CD14-positive monocyte (primary cell): Measurements from ENCODE around the gene TEFM. TPM values are rescaled to one million over a fixed set of nuclear protein-coding genes. Genes with fewer than 3 reads are reported as not detected.

Source experiments
- DNase-seq, 3 donors: peaks; one replicate each; pipeline ENCODE4 v3.0.0-alpha.2; 2011 to 2022
- H2AFZ ChIP-seq: 2 replicates; pipeline ENCODE4 v1.6.0; 2012; ENCODE audit warnings: mild to moderate bottlenecking, low read depth, low read length, inconsistent platforms; ENCODE audit not compliant: insufficient read depth, poor library complexity, severe bottlenecking
- H3K27ac ChIP-seq, 2 donors: 1 replicate in 1 of 2; 2 replicates in 1 of 2; pipeline ENCODE4 v1.5.1; 2012 to 2013; ENCODE audit warnings: low read length in 2 of 2, control low read depth in 1 of 2, inconsistent platforms in 1 of 2, low read depth in 1 of 2, mild to moderate bottlenecking in 1 of 2
- H3K27me3 ChIP-seq, 2 donors: one replicate each; pipeline versions ENCODE4 v1.6.0 to v1.6.1; 2011 to 2013; ENCODE audit warnings: low read length in 2 of 2; ENCODE audit not compliant: control insufficient read depth in 2 of 2, insufficient read depth in 2 of 2
- H3K36me3 ChIP-seq, 2 donors: replicated peaks in 1 of 2; 1 replicate in 1 of 2; 2 replicates in 1 of 2; pipeline versions ENCODE4 v1.5.1 to v1.6.1; 2012 to 2013; ENCODE audit warnings: low read length in 2 of 2, control low read depth in 1 of 2, inconsistent platforms in 1 of 2, mild to moderate bottlenecking in 1 of 2; ENCODE audit not compliant: insufficient read depth in 2 of 2, control insufficient read depth in 1 of 2
- H3K4me1 ChIP-seq, 2 donors: 1 replicate in 1 of 2; 2 replicates in 1 of 2; pipeline versions ENCODE4 v1.5.1 to v1.6.1; 2012 to 2013; ENCODE audit warnings: low read length in 2 of 2, control low read depth in 1 of 2, inconsistent platforms in 1 of 2, mild to moderate bottlenecking in 1 of 2, moderate library complexity in 1 of 2; ENCODE audit not compliant: insufficient read depth in 2 of 2, control insufficient read depth in 1 of 2
- H3K4me2 ChIP-seq: replicated peaks from 2 replicates; pipeline ENCODE3; 2012; ENCODE audit warnings: low read length, moderate library complexity, mild to moderate bottlenecking; ENCODE audit not compliant: poor library complexity, severe bottlenecking; ENCODE audit errors: extremely low read depth
- H3K4me3 ChIP-seq, 3 experiments: fragments of 200-600 bp in 1 of 3; sonication (generic) in 1 of 3; replicated peaks in 1 of 3; 1 replicate in 2 of 3; 2 replicates in 1 of 3; pipeline ENCODE4 v1.5.1; 2011 to 2013; ENCODE audit warnings: low read length in 3 of 3, mild to moderate bottlenecking in 3 of 3, control low read depth in 2 of 3, low read depth in 2 of 3, inconsistent platforms in 1 of 3, moderate library complexity in 1 of 3
- H3K79me2 ChIP-seq: 2 replicates; pipeline ENCODE4 v1.6.0; 2012; ENCODE audit warnings: mild to moderate bottlenecking, control low read depth, inconsistent platforms, low read length, moderate library complexity; ENCODE audit not compliant: insufficient read depth
- H3K9ac ChIP-seq: 2 replicates; pipeline ENCODE4 v1.6.0; 2017; ENCODE audit warnings: low read length, mild to moderate bottlenecking; ENCODE audit not compliant: insufficient read depth, poor library complexity, severe bottlenecking
- H3K9me3 ChIP-seq, 2 donors: replicated peaks in 1 of 2; 1 replicate in 1 of 2; 2 replicates in 1 of 2; pipeline versions ENCODE4 v1.5.1 to v1.6.1; 2012 to 2013; ENCODE audit warnings: low read length in 2 of 2, control low read depth in 1 of 2; ENCODE audit not compliant: control insufficient read depth in 1 of 2, insufficient read depth in 1 of 2
- H4K20me1 ChIP-seq: 2 replicates; pipeline ENCODE4 v1.6.0; 2012; ENCODE audit warnings: mild to moderate bottlenecking, low read length, control low read depth, moderate library complexity; ENCODE audit not compliant: insufficient read depth
- H3K27ac Mint-ChIP-seq, 7 donors: one replicate each; pipeline ENCODE4 v1.8.0; 2020; ENCODE audit warnings: mild to moderate bottlenecking in 7 of 7, mixed read lengths in 7 of 7, moderate library complexity in 6 of 7, inconsistent platforms in 2 of 7
- H3K27me3 Mint-ChIP-seq, 3 donors: one replicate each; pipeline ENCODE4 v1.8.0; 2021 to 2022; ENCODE audit warnings: low read depth in 3 of 3, mild to moderate bottlenecking in 3 of 3, mixed read lengths in 3 of 3, moderate library complexity in 3 of 3, inconsistent platforms in 1 of 3
- H3K36me3 Mint-ChIP-seq, 2 donors: one replicate each; pipeline ENCODE4 v1.8.0; 2020; ENCODE audit warnings: mixed read lengths in 2 of 2, inconsistent platforms in 1 of 2, mild to moderate bottlenecking in 1 of 2
- H3K4me1 Mint-ChIP-seq: one replicate; pipeline ENCODE4 v1.8.0; 2020; ENCODE audit warnings: mild to moderate bottlenecking, mixed read lengths
- H3K4me3 Mint-ChIP-seq, 2 donors: one replicate each; pipeline ENCODE4 v1.8.0; 2020; ENCODE audit warnings: mild to moderate bottlenecking in 2 of 2, mixed read lengths in 2 of 2, moderate library complexity in 1 of 2
- H3K9me3 Mint-ChIP-seq, 7 donors: one replicate each; pipeline ENCODE4 v1.8.0; 2020 to 2022; ENCODE audit warnings: mixed read lengths in 7 of 7, mild to moderate bottlenecking in 6 of 7, moderate library complexity in 6 of 7, inconsistent platforms in 2 of 7
- WGBS: methylation state at CpG from one replicate; pipeline ENCODE4 v1.1.5; 2013; ENCODE audit warnings: missing lambda C conversion rate; ENCODE audit not compliant: insufficient coverage; 5-methylcytosine and 5-hydroxymethylcytosine counted together
- intact Hi-C, 2 donors: fragments of 100-400 bp; cut with micrococcal nuclease; formaldehyde crosslinking; loops; one replicate each; pipeline versions ENCODE4 v1.15.0 to v1.15.1; 2023
- polyA plus RNA-seq, 3 donors: library from polyadenylated mRNA; depleted of rRNA in 1 of 3; unstranded in 2 of 3; stranded (reverse) in 1 of 3; fragments of 300-500 nt in 2 of 3; fragments of >200 nt in 1 of 3; fragmentation: Illumina TruSeq in 2 of 3; gene quantifications; 1 replicate in 2 of 3; 2 replicates in 1 of 3; pipeline ENCODE4 v1.2.3, GENCODE V29; 2012 to 2021
- TF ChIP-seq, protein P1 (sequence below): fragments of 200-600 bp; IDR thresholded peaks from one replicate; pipeline ENCODE4 v1.8.0; 2022; ENCODE audit warnings: antibody characterized with exemption, mild to moderate bottlenecking

Gene TEFM
- polyA plus RNA-seq, 3 donors = 6.5 to 14.6 (median 10.0) TPM

DNA sequence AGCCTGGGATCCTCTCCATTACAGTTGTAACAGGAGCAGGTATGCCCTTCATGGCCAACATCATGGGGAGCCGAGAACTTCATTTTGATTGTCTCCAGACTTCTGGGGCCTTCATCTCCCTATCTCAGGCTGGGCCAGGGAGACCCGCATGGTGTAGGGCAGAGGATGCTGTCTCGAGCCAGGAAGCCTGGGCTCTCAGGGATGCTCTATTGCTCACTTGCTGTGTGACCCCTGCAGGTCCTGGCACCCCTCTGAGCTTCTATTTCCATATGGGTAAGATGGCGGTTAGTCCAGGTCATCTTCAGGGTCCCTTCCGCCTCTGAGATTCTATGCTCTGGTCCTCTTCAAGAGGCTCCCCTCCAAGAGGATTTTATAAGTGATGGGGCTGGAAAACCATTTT lies 44.2 kb upstream of the TEFM start:
- DNase-seq = no peak
- peaks cover 0 to 3% (median 0%) of the 10 kb centered on the region in 7 donors for H3K9me3 Mint-ChIP-seq
- Histone ChIP-seq H3K9me3 (no peaks in the 10 kb centered on the region), H3K27me3 (no peaks in the 10 kb centered on the region), H3K4me2 (peak overlapping the region; percentile 4), H3K4me3 (peak overlapping the region in 1 of 3 experiments; percentile 18), H3K36me3 (peaks cover 30 to 39% of the 10 kb centered on the region in 2 donors), H4K20me1 (no peaks in the 10 kb centered on the region), H3K4me1 (peaks cover 67% of the 10 kb centered on the region in 2 donors), H3K27ac (peak overlapping the region; percentile 78 to 80), H3K79me2 (peaks cover 15% of the 10 kb centered on the region), H3K9ac (peak overlapping the region; percentile 30), H2AFZ (no peak overlapping the region)
- peak overlapping the region; percentile 80 to 99 (median 90) for H3K27ac Mint-ChIP-seq
- intact Hi-C loops = loop anchor here in 1 of 2 donors (5.0 to 10.0 kb wide), 3 partner anchors 102 to 542 kb away; partner anchors contain the start of gene EVI2B
- WGBS = 85% methylated on average over 2 of the region's 5 CpGs
- peaks cover 0 to 6% (median 2%) of the 10 kb centered on the region in 3 donors for H3K27me3 Mint-ChIP-seq
- peaks cover 55 to 73% of the 10 kb centered on the region in 2 donors for H3K36me3 Mint-ChIP-seq
- H3K4me3 Mint-ChIP-seq = peak overlapping the region in 1 of 2 donors; percentile 48
- TF ChIP-seq, protein P1, sequence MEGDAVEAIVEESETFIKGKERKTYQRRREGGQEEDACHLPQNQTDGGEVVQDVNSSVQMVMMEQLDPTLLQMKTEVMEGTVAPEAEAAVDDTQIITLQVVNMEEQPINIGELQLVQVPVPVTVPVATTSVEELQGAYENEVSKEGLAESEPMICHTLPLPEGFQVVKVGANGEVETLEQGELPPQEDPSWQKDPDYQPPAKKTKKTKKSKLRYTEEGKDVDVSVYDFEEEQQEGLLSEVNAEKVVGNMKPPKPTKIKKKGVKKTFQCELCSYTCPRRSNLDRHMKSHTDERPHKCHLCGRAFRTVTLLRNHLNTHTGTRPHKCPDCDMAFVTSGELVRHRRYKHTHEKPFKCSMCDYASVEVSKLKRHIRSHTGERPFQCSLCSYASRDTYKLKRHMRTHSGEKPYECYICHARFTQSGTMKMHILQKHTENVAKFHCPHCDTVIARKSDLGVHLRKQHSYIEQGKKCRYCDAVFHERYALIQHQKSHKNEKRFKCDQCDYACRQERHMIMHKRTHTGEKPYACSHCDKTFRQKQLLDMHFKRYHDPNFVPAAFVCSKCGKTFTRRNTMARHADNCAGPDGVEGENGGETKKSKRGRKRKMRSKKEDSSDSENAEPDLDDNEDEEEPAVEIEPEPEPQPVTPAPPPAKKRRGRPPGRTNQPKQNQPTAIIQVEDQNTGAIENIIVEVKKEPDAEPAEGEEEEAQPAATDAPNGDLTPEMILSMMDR = no peak
- peaks cover 62% of the 10 kb centered on the region for H3K4me1 Mint-ChIP-seq

DNA sequence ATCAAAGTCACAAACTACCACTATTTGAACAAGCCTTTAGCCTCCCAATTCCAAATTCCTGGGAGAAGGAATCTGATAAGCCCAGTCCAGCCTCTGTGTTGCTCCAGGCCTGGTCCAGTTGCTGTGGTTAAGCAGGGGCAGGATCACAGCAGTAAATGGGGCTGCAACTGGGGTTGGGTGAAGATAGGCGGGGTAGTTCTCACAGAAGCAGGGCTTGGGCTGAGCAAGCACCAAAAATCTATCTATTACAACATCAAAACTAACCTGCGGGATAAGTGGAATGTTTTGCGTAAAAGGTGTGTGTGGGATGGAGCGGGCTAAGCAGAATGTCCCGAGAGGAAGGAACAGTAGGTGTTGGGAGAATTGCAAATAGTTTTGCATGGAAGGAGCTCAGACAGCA lies 41.8 kb upstream of the TEFM start:
- TF ChIP-seq, protein P1 = no peak
- DNase-seq = no peak
- Mint-ChIP-seq H3K9me3 (peaks cover 0 to 3% (median 0%) of the 10 kb centered on the region in 7 donors), H3K36me3 (peaks cover 71 to 86% of the 10 kb centered on the region in 2 donors), H3K27ac (peak overlapping the region in 3 of 7 donors; percentile 6 to 57 (median 7)), H3K27me3 (peaks cover 0 to 4% (median 3%) of the 10 kb centered on the region in 3 donors), H3K4me3 (no peak overlapping the region), H3K4me1 (peaks cover 38% of the 10 kb centered on the region)
- no peak overlapping the region for H3K4me3 ChIP-seq
- WGBS = no CpG with 5 or more reads among the region's 5 CpGs
- no peak overlapping the region for H2AFZ ChIP-seq
- peaks cover 9% of the 10 kb centered on the region for H3K79me2 ChIP-seq
- no peaks in the 10 kb centered on the region for H4K20me1 ChIP-seq
- peaks cover 49 to 62% of the 10 kb centered on the region in 2 donors for H3K36me3 ChIP-seq
- intact Hi-C loops = no loop called here
- H3K27ac ChIP-seq = no peak overlapping the region
- H3K4me1 ChIP-seq = peaks cover 43% of the 10 kb centered on the region in 2 donors
- no peak overlapping the region for H3K4me2 ChIP-seq
- H3K9ac ChIP-seq = no peak overlapping the region
- H3K27me3 ChIP-seq = no peaks in the 10 kb centered on the region
- H3K9me3 ChIP-seq = no peaks in the 10 kb centered on the region
